Measurements from ENCODE around the gene CAMK1D.

CAMK1D gene

DNA sequence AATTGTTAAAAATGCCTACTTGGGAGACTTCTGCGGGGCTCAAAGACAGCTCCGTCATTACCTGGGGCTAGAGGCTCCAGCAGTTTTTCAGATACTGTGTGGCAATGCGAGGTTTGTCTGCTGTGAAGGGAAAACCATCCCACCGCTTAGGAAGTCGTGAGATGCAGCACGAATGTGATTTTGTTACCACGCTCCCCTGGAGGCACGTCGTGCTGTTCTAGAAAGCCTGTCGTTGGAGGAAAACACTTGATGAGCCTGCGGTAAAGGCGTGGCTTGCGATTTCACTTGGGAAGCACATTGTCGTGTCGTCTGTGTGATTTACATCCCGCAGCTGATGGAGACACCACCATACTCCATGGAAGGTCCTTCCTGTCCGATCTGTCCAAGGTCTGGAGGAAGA, 39.3 kb downstream of the CAMK1D start:
- no peaks in the 10 kb centered on the region for H3K27me3 ChIP-seq (ENCODE audit: insufficient read depth, low read depth, severe bottlenecking)
- H3K36me3 ChIP-seq = no peaks in the 10 kb centered on the region
- no peak overlapping the region for H3K4me3 ChIP-seq (ENCODE audit: low read depth, low read length)
- no peak overlapping the region for H3K27ac ChIP-seq
- DNase-seq = no peak
- TF ChIP-seq, protein P1, sequence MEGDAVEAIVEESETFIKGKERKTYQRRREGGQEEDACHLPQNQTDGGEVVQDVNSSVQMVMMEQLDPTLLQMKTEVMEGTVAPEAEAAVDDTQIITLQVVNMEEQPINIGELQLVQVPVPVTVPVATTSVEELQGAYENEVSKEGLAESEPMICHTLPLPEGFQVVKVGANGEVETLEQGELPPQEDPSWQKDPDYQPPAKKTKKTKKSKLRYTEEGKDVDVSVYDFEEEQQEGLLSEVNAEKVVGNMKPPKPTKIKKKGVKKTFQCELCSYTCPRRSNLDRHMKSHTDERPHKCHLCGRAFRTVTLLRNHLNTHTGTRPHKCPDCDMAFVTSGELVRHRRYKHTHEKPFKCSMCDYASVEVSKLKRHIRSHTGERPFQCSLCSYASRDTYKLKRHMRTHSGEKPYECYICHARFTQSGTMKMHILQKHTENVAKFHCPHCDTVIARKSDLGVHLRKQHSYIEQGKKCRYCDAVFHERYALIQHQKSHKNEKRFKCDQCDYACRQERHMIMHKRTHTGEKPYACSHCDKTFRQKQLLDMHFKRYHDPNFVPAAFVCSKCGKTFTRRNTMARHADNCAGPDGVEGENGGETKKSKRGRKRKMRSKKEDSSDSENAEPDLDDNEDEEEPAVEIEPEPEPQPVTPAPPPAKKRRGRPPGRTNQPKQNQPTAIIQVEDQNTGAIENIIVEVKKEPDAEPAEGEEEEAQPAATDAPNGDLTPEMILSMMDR (IDR thresholded peaks at IDR 0.05; ENCODE audit: low read depth, low read length) = no peak
- no peaks in the 10 kb centered on the region for H3K9me3 ChIP-seq (ENCODE audit: severe bottlenecking)

DNA sequence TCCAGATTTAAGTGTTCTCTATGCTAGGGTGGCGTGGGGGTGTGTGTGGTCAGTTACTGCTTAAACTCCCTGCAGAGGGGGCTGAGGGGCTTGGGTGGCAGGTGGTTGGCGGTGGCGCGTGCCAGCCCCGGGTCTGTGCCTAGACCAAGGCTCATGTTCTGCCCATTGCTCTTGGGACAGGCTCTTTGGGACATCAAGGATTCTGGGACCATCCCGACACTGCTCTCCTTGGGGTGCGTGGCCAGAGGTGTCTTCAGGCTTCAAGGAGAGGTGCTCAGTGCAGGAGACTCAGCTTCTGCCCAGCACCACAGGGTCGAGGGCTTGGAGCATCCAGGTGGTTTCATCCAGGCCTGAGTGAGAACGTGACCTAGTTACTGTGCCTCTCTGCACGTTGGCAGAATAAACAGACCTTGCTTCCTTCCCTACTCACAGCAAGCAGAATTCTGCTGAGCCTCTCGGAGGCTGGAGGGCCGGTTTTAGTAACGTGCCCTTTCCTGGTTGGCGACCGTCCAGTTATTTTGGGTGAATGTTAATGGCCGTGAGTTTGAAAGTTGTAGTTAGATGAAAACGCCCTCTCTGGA, 39.9 kb downstream of the CAMK1D start:
- H3K9me3 ChIP-seq (ENCODE audit: severe bottlenecking) = no peaks in the 10 kb centered on the region
- no peak overlapping the region for H3K4me3 ChIP-seq (ENCODE audit: low read depth, low read length)
- DNase-seq = no peak
- H3K27ac ChIP-seq = no peak overlapping the region
- H3K27me3 ChIP-seq (ENCODE audit: insufficient read depth, low read depth, severe bottlenecking) = no peaks in the 10 kb centered on the region
- H3K36me3 ChIP-seq = no peaks in the 10 kb centered on the region
- TF ChIP-seq, protein P1 (IDR thresholded peaks at IDR 0.05; ENCODE audit: low read depth, low read length) = no peak

- Histone ChIP-seq H3K9me3 (ENCODE audit: severe bottlenecking) (no peaks in the 10 kb centered on the region), H3K4me3 (ENCODE audit: low read depth, low read length) (no peak overlapping the region), H3K36me3 (no peaks in the 10 kb centered on the region), H3K27me3 (ENCODE audit: insufficient read depth, low read depth, severe bottlenecking) (no peaks in the 10 kb centered on the region), H3K27ac (no peak overlapping the region)
- DNase-seq = no peak
- TF ChIP-seq, protein P1 (IDR thresholded peaks at IDR 0.05; ENCODE audit: low read depth, low read length) = no peak
Observed at GRCh38 chr10:12390733-12391132, 41.4 kb downstream of the CAMK1D start.

DNA sequence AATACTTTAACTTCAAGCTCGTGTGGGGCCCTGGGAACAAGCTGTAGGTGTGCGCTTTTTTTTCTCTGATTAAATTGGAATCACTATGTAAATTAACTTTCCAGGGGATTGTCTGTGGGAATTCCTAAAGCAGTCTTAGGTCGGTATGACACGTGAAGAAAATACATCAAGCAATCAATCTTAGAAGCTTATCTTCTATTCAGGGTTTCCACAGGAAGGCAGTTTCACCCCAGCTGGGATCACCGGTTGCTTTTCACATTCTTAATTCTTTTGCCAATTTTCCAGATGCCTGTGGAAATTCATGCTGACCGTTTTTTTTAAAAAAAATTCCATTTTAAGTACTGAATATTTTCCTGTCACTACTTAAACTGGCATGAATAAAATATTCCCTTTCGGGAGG, 41.9 kb downstream of the CAMK1D start:
- Histone ChIP-seq H3K36me3 (no peaks in the 10 kb centered on the region), H3K9me3 (ENCODE audit: severe bottlenecking) (no peaks in the 10 kb centered on the region), H3K4me3 (ENCODE audit: low read depth, low read length) (no peak overlapping the region), H3K27ac (no peak overlapping the region), H3K27me3 (ENCODE audit: insufficient read depth, low read depth, severe bottlenecking) (no peaks in the 10 kb centered on the region)
- TF ChIP-seq, protein P1 (IDR thresholded peaks at IDR 0.05; ENCODE audit: low read depth, low read length) = no peak
- DNase-seq = no peak

DNA sequence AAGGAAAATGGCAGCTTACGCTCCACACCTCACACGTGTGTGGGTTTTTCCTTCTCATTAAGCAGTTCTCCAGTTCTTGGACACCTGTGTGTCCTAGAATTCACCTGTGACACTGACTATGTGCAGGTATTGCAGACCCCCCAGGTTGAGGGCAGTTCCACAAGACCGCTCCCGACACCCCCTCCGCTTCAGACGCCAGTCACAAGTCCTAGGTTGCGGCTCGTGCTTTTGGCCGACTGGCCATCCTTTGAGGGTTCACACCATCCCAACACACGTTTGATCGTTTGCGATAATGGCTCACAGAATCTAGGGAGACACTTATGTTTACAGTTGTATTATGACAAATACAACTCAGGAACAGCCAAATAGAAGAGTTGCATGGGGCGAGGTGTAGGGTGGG, 44.5 kb downstream of the CAMK1D start:
- Histone ChIP-seq H3K27me3 (ENCODE audit: insufficient read depth, low read depth, severe bottlenecking) (no peaks in the 10 kb centered on the region), H3K9me3 (ENCODE audit: severe bottlenecking) (no peaks in the 10 kb centered on the region), H3K4me3 (ENCODE audit: low read depth, low read length) (no peak overlapping the region), H3K36me3 (no peaks in the 10 kb centered on the region), H3K27ac (no peak overlapping the region)
- DNase-seq = no peak
- TF ChIP-seq, protein P1 (IDR thresholded peaks at IDR 0.05; ENCODE audit: low read depth, low read length) = no peak

Measured in WERI-Rb-1 (cell line).